Breast epithelium (tissue), 3 donors: ENCODE measurements around the gene RPL3.

Experiments used
- POLR2A ChIP-seq: fragments of 450-650 bp; IDR thresholded peaks from one replicate; pipeline ENCODE4 v1.6.1; 2016; ENCODE audit warnings: antibody characterized with exemption, mild to moderate bottlenecking, moderate library complexity
- POLR2AphosphoS5 ChIP-seq, 3 donors: sonication (generic); formaldehyde crosslinking; IDR thresholded peaks; one replicate each; pipeline ENCODE4 v1.6.1; 2017; ENCODE audit warnings: antibody characterized with exemption in 3 of 3
- TF ChIP-seq, protein P1 (sequence below), 3 donors: fragments of 450-650 bp; IDR thresholded peaks; one replicate each; pipeline ENCODE4 v1.5.1; 2016 to 2017; ENCODE audit warnings: antibody characterized with exemption in 3 of 3, mild to moderate bottlenecking in 3 of 3, moderate library complexity in 3 of 3

DNA sequence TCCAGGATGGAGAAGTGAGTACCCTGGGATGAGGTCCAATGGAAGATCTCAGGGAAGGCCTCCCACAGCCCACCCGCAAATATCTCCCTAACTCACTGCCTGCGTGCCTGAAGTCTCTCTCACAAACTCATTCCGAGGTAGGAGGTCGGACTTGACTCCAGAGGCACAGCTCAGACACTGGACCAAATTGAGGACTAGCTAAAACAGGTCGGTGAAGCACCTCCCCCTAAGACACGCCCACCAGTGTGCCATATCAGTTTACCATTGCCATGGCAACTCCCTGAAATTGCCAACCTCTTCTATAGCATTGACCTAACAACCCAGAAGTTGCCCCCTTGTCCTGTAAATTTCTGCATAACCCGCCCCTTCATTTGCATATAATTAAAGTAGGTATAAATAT lies 17.5 kb downstream of the RPL3 start:
- TF ChIP-seq, protein P1, sequence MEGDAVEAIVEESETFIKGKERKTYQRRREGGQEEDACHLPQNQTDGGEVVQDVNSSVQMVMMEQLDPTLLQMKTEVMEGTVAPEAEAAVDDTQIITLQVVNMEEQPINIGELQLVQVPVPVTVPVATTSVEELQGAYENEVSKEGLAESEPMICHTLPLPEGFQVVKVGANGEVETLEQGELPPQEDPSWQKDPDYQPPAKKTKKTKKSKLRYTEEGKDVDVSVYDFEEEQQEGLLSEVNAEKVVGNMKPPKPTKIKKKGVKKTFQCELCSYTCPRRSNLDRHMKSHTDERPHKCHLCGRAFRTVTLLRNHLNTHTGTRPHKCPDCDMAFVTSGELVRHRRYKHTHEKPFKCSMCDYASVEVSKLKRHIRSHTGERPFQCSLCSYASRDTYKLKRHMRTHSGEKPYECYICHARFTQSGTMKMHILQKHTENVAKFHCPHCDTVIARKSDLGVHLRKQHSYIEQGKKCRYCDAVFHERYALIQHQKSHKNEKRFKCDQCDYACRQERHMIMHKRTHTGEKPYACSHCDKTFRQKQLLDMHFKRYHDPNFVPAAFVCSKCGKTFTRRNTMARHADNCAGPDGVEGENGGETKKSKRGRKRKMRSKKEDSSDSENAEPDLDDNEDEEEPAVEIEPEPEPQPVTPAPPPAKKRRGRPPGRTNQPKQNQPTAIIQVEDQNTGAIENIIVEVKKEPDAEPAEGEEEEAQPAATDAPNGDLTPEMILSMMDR (IDR thresholded peaks at IDR 0.05), result no peak
- TF ChIP-seq POLR2A (no peak), POLR2AphosphoS5 (IDR thresholded peaks at IDR 0.05) (no peak)
